ENCODE measurements around the gene SERPINA5. TPM values are rescaled to one million over a fixed set of nuclear protein-coding genes. Genes with fewer than 3 reads are reported as not detected.

The SERPINA5 gene
- total RNA-seq, 1 experiment from 2014 or later, result 0.49 TPM

GRCh38 chr14:94562022-94562421, 19.2 kb upstream of the SERPINA5 start:
- in situ Hi-C loops (cut with HindIII; ENCODE audit: low pct_unique_long_range_greater_than_20kb, low sequenced_read_pairs) (no loop called here), intact Hi-C loops (cut with micrococcal nuclease; ENCODE audit: unreplicated experiment) (no loop called here)
- ATAC-seq (no peak), DNase-seq (ENCODE audit: low read depth, low spot score) (no peak)
- CTCF ChIA-PET, result no interaction called here
- no peaks in the 10 kb centered on the region for H3K27me3 ChIP-seq (ENCODE audit: control insufficient read depth, insufficient read depth, low read length)
- H3K27ac ChIP-seq (ENCODE audit: low read length), result no peak overlapping the region
- POLR2A ChIA-PET, result no interaction called here
- H3K4me1 ChIP-seq (ENCODE audit: control insufficient read depth, insufficient read depth, low read length), result no peaks in the 10 kb centered on the region
- no peak overlapping the region for H3K4me3 ChIP-seq (ENCODE audit: low read depth in 2 of 2, low read length in 2 of 2)
- TF ChIP-seq SIN3A (IDR thresholded peaks at IDR 0.05; ENCODE audit: borderline replicate concordance, insufficient read depth, low read depth, low read length) (no peak), CTCF (IDR thresholded peaks at IDR 0.05) (no peak), TCF7L2 (IDR thresholded peaks at IDR 0.05; ENCODE audit: low read depth, low read length) (no peak), REST (IDR thresholded peaks at IDR 0.05; ENCODE audit: insufficient read depth in 1 of 2, low read depth in 2 of 2, low read length in 1 of 2) (no peak), POLR2AphosphoS5 (IDR thresholded peaks at IDR 0.05; ENCODE audit: low read depth, low read length) (no peak)
- no TSS peak for BruUV-seq (replicated peaks)
- H3K9me3 ChIP-seq (ENCODE audit: control insufficient read depth, insufficient read depth, low read depth, low read length), result no peaks in the 10 kb centered on the region; the same call in 1 of the 2 replicates
- H3K36me3 ChIP-seq (ENCODE audit: control insufficient read depth, insufficient read depth, low read length), result no peaks in the 10 kb centered on the region

- CTCF ChIA-PET, result no interaction called here
- no peak for DNase-seq (ENCODE audit: low read depth, low spot score)
These were observed 18.0 kb upstream of the SERPINA5 start for GRCh38 chr14:94562941-94563883.

More at GRCh38 chr14:94562941-94563883, 18.0 kb upstream of the SERPINA5 start:
- Histone ChIP-seq H3K4me1 (ENCODE audit: control insufficient read depth, insufficient read depth, low read length) (no peaks in the 10 kb centered on the region), H3K9me3 (ENCODE audit: control insufficient read depth, insufficient read depth, low read depth, low read length) (no peaks in the 10 kb centered on the region), H3K27ac (ENCODE audit: low read length) (no peak overlapping the region), H3K4me3 (ENCODE audit: low read depth in 2 of 2, low read length in 2 of 2) (no peak overlapping the region), H3K27me3 (ENCODE audit: control insufficient read depth, insufficient read depth, low read length) (no peaks in the 10 kb centered on the region), H3K36me3 (ENCODE audit: control insufficient read depth, insufficient read depth, low read length) (no peaks in the 10 kb centered on the region)
- no TSS peak for BruUV-seq (replicated peaks)
- ATAC-seq, result no peak
- POLR2A ChIA-PET, result no interaction called here
- in situ Hi-C loops (cut with HindIII; ENCODE audit: low pct_unique_long_range_greater_than_20kb, low sequenced_read_pairs), result no loop called here
- TF ChIP-seq REST (IDR thresholded peaks at IDR 0.05; ENCODE audit: insufficient read depth in 1 of 2, low read depth in 2 of 2, low read length in 1 of 2) (no peak), TCF7L2 (IDR thresholded peaks at IDR 0.05; ENCODE audit: low read depth, low read length) (no peak), SIN3A (IDR thresholded peaks at IDR 0.05; ENCODE audit: borderline replicate concordance, insufficient read depth, low read depth, low read length) (no peak), POLR2AphosphoS5 (IDR thresholded peaks at IDR 0.05; ENCODE audit: low read depth, low read length) (no peak), CTCF (IDR thresholded peaks at IDR 0.05) (no peak)
- intact Hi-C loops (cut with micrococcal nuclease; ENCODE audit: unreplicated experiment), result no loop called here
